GM20000 (cell line): ENCODE data around the gene ZDHHC19.
"Not testable (repeated sequence)": the region's sequence is repeated elsewhere in the genome, so short reads cannot be mapped to it uniquely, and the experiment has no call there.

Source experiments
- DNase-seq: peaks from one replicate; pipeline ENCODE4 v3.0.0; 2012; ENCODE audit warnings: low spot score
- CTCF ChIP-seq: IDR thresholded peaks from 2 replicates; pipeline ENCODE4 v1.5.1; 2012; ENCODE audit warnings: mild to moderate bottlenecking, control low read depth; ENCODE audit errors: extremely low read depth, missing control alignments

ZDHHC19 gene

GRCh38 chr3:196210673-196211556 is at the start of gene ZDHHC19:
Gene ZDHHC19 (minus strand): TSS chr3:196211400. CDS start chr3:196211315, 85 bp downstream.
- no peak for TF ChIP-seq CTCF
- no peak for DNase-seq

GRCh38 chr3:196260784-196261183 is 49.6 kb upstream of the ZDHHC19 start:
- no peak for DNase-seq
- no peak for TF ChIP-seq CTCF

- no peak for DNase-seq
Measured at GRCh38 chr3:196255776-196256175, 44.6 kb upstream of the ZDHHC19 start.

GRCh38 chr3:196254376-196255283 is 43.4 kb upstream of the ZDHHC19 start:
- DNase-seq = no peak
- no peak for TF ChIP-seq CTCF

More at GRCh38 chr3:196255776-196256175, 44.6 kb upstream of the ZDHHC19 start:
- TF ChIP-seq CTCF = no peak

GRCh38 chr3:196251918-196252317 is 40.7 kb upstream of the ZDHHC19 start:
- TF ChIP-seq CTCF = no peak
- DNase-seq = no peak

GRCh38 chr3:196246612-196247308 is 35.6 kb upstream of the ZDHHC19 start:
- no peak for TF ChIP-seq CTCF
- DNase-seq = no peak

- DNase-seq = not testable (repeated sequence)
Measured at GRCh38 chr3:196244166-196244565, 33.0 kb upstream of the ZDHHC19 start.
